HepG2 (cell line): ENCODE results near the gene EFEMP2. TPM values are rescaled to one million over a fixed set of nuclear protein-coding genes. Genes with fewer than 3 reads are reported as not detected.
A peak's percentile ranks its signal among the peaks of the same experiment; 100 is the strongest.

Experiments
- ATF7-NPFF ChIP-seq: sonication (generic); formaldehyde crosslinking; IDR thresholded peaks from 2 replicates; pipeline ENCODE4 v1.8.1; 2023; ENCODE audit warnings: mild to moderate bottlenecking, low read depth, missing genetic modification reagents, moderate library complexity
- BRD4 ChIP-seq: sonication (generic); formaldehyde crosslinking; IDR thresholded peaks from 2 replicates; pipeline ENCODE4 v1.4.0; 2020; ENCODE audit warnings: missing genetic modification reagents
- HMG20A ChIP-seq: IDR thresholded peaks from 2 replicates; pipeline ENCODE4 v1.6.1; 2016; ENCODE audit warnings: borderline replicate concordance
- HOXD1 ChIP-seq: sonication (generic); formaldehyde crosslinking; IDR thresholded peaks from 2 replicates; pipeline ENCODE4 v1.5.0; 2020; ENCODE audit warnings: missing genetic modification reagents
- NONO ChIP-seq, 2 experiments: fragments of 450-650 bp in 1 of 2; sonication (generic) in 1 of 2; formaldehyde crosslinking in 1 of 2; IDR thresholded peaks in 1 of 2; conservative IDR thresholded peaks in 1 of 2; 2 replicates each; pipeline versions ENCODE4 v1.6.1 to v1.8.0; 2017 to 2022; ENCODE audit warnings: mild to moderate bottlenecking in 1 of 2, missing genetic modification reagents in 1 of 2, moderate library complexity in 1 of 2
- SSRP1 ChIP-seq: IDR thresholded peaks from 2 replicates; pipeline ENCODE4 v1.6.1; 2016; ENCODE audit warnings: control low read depth
- ZC3H13 ChIP-seq: sonication (generic); formaldehyde crosslinking; IDR thresholded peaks from 2 replicates; pipeline ENCODE4 v1.8.1; 2023; ENCODE audit warnings: mild to moderate bottlenecking, missing genetic modification reagents, moderate library complexity
- ZNF260 ChIP-seq: sonication (generic); formaldehyde crosslinking; IDR thresholded peaks from 2 replicates; pipeline ENCODE4 v1.4.0; 2020; ENCODE audit warnings: missing genetic modification reagents, low read depth, mild to moderate bottlenecking, borderline replicate concordance
- ZNF333 ChIP-seq: sonication (generic); formaldehyde crosslinking; IDR thresholded peaks from 2 replicates; pipeline ENCODE4 v1.4.0; 2020; ENCODE audit warnings: mild to moderate bottlenecking, missing genetic modification reagents, borderline replicate concordance
- ZNF550 ChIP-seq: sonication (generic); formaldehyde crosslinking; IDR thresholded peaks from 2 replicates; pipeline ENCODE4 v1.4.0; 2020; ENCODE audit warnings: mild to moderate bottlenecking, missing genetic modification reagents, borderline replicate concordance
- ZNF891 ChIP-seq: sonication (generic); formaldehyde crosslinking; IDR thresholded peaks from 2 replicates; pipeline ENCODE4 v1.5.0; 2020; ENCODE audit warnings: mild to moderate bottlenecking, missing genetic modification reagents
- polyA plus RNA-seq, 8 experiments: library from polyadenylated mRNA; depleted of rRNA in 3 of 8; stranded (reverse) in 7 of 8; unstranded in 1 of 8; fragments of >200 nt; fragmentation: Illumina TruSeq in 4 of 8; extraction: Trizol in 4 of 8; gene quantifications; 2 replicates each; pipeline versions ENCODE4 v1.2.1 to v1.2.3, GENCODE V29; 2011 to 2016; ENCODE audit warnings: low read depth in 4 of 8, missing spikeins in 1 of 8, mixed read lengths in 1 of 8; ENCODE audit not compliant: insufficient read depth in 1 of 8
- total RNA-seq, 5 experiments: library from RNA; depleted of rRNA; stranded (reverse); fragments of >200 nt; fragmentation: Illumina TruSeq; extraction: Trizol; gene quantifications; 2 replicates each; pipeline ENCODE4 v1.2.3, GENCODE V29; 2016; ENCODE audit warnings: low read depth in 1 of 5
- TF ChIP-seq, protein P1 (sequence below): IDR thresholded peaks from 2 replicates; pipeline ENCODE4 v1.6.1; 2018; ENCODE audit warnings: missing genetic modification reagents, mild to moderate bottlenecking, missing compliant biosample characterization
- TF ChIP-seq, protein P2 (sequence below): sonication (generic); formaldehyde crosslinking; IDR thresholded peaks from 2 replicates; pipeline ENCODE4 v1.4.0; 2020; ENCODE audit warnings: missing genetic modification reagents, low read depth, mild to moderate bottlenecking, borderline replicate concordance
- TF ChIP-seq, protein P3 (sequence below): sonication (generic); formaldehyde crosslinking; IDR thresholded peaks from 2 replicates; pipeline ENCODE4 v1.5.1; 2020; ENCODE audit warnings: mild to moderate bottlenecking, moderate library complexity, missing genetic modification reagents
- TF ChIP-seq, protein P4 (sequence below), 2 experiments: sonication (generic) in 1 of 2; formaldehyde crosslinking in 1 of 2; IDR thresholded peaks; 2 replicates each; pipeline versions ENCODE4 v1.6.1 to v1.9.0; 2014 to 2022; ENCODE audit warnings: antibody characterized with exemption in 1 of 2, borderline replicate concordance in 1 of 2, inconsistent platforms in 1 of 2, low read depth in 1 of 2, missing genetic modification reagents in 1 of 2

EFEMP2 gene
- total and polyA plus RNA-seq, 2 of the 13 experiments (the other 11 are each of a cell fraction or from before 2014, with no cell fraction given) = 7.4 to 29.7 TPM

DNA sequence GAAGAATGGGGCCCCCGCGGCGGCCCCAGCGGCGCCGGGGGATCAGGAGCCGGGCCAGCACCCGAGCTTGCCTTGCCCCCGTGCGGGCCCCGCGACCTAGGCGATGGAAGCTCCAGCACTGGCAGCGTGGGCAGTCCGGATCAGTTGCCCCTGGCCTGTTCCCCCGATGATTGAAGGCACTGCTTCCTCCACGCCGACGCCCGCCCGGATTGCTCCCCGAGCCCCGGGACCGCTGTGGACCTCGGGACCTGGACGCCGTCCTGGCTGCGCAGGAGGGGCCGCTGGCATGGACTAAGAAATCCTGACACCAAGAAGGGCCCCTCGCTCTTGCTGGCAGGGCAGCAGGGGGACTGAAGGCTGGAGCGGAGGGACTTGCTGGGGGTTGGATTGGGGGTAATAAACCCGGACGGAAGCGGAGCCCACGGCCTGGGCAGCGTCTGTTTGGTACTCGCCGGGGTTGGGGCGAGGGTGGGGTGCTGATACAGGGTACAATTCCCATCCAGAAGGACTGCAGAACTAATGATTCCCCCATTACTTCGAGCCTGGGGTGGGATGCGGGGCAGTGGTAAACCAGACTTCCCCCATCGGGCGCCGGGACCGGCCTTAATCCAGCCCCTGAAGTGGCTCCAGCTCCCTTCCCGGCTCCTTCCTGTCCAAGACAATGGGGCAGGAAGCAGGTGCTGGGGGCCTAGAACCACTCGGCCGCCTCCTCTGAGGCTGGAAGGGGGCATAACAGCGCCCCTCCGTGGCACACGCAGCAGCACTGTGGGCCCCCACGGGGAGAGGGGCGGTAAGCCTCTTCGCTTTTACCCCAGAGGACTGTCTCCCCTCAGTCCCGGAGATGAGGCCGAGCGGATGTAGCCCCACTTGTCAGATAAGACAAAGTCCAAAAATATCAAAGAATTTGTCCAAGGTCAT lies 18.9 kb upstream of the EFEMP2 start (continued):
- TF ChIP-seq, protein P1, sequence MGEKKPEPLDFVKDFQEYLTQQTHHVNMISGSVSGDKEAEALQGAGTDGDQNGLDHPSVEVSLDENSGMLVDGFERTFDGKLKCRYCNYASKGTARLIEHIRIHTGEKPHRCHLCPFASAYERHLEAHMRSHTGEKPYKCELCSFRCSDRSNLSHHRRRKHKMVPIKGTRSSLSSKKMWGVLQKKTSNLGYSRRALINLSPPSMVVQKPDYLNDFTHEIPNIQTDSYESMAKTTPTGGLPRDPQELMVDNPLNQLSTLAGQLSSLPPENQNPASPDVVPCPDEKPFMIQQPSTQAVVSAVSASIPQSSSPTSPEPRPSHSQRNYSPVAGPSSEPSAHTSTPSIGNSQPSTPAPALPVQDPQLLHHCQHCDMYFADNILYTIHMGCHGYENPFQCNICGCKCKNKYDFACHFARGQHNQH (CRISPR knock-in tag) = peak; percentile 63; the same call in 1 of the 2 replicates
- 0 out of 2 replicates have a peak, but pooled peaks have one; percentile 33 for TF ChIP-seq BRD4
- peak; percentile 35; the same call in 1 of the 2 replicates for TF ChIP-seq ZNF550 (CRISPR knock-in tag)
- TF ChIP-seq, protein P2, sequence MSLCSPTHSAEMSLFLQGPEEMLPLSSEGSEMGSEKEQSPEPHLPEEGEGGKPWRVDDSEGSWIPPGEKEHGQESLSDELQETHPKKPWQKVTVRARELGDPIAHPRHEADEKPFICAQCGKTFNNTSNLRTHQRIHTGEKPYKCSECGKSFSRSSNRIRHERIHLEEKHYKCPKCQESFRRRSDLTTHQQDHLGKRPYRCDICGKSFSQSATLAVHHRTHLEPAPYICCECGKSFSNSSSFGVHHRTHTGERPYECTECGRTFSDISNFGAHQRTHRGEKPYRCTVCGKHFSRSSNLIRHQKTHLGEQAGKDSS (CRISPR knock-in tag) = peak; percentile 85; the same call in 1 of the 2 replicates
- no peak; the same call in 1 of the 2 replicates for TF ChIP-seq HOXD1
- TF ChIP-seq, protein P3, sequence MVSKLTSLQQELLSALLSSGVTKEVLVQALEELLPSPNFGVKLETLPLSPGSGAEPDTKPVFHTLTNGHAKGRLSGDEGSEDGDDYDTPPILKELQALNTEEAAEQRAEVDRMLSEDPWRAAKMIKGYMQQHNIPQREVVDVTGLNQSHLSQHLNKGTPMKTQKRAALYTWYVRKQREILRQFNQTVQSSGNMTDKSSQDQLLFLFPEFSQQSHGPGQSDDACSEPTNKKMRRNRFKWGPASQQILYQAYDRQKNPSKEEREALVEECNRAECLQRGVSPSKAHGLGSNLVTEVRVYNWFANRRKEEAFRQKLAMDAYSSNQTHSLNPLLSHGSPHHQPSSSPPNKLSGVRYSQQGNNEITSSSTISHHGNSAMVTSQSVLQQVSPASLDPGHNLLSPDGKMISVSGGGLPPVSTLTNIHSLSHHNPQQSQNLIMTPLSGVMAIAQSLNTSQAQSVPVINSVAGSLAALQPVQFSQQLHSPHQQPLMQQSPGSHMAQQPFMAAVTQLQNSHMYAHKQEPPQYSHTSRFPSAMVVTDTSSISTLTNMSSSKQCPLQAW (CRISPR knock-in tag) = 0 out of 2 replicates have a peak, but pooled peaks have one; percentile 57
- 0 out of 2 replicates have a peak, but pooled peaks have one; percentile 17 for TF ChIP-seq SSRP1 (CRISPR knock-in tag)
- TF ChIP-seq HMG20A = no peak
- TF ChIP-seq, protein P4, sequence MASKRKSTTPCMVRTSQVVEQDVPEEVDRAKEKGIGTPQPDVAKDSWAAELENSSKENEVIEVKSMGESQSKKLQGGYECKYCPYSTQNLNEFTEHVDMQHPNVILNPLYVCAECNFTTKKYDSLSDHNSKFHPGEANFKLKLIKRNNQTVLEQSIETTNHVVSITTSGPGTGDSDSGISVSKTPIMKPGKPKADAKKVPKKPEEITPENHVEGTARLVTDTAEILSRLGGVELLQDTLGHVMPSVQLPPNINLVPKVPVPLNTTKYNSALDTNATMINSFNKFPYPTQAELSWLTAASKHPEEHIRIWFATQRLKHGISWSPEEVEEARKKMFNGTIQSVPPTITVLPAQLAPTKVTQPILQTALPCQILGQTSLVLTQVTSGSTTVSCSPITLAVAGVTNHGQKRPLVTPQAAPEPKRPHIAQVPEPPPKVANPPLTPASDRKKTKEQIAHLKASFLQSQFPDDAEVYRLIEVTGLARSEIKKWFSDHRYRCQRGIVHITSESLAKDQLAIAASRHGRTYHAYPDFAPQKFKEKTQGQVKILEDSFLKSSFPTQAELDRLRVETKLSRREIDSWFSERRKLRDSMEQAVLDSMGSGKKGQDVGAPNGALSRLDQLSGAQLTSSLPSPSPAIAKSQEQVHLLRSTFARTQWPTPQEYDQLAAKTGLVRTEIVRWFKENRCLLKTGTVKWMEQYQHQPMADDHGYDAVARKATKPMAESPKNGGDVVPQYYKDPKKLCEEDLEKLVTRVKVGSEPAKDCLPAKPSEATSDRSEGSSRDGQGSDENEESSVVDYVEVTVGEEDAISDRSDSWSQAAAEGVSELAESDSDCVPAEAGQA (IDR thresholded peaks at IDR 0.05; ENCODE audit: low read depth) = no peak
- TF ChIP-seq, protein P4 (CRISPR knock-in tag; IDR thresholded peaks at IDR 0.05; ENCODE audit: borderline replicate concordance) = 0 out of 2 replicates have a peak, but pooled peaks have one; percentile 17
- TF ChIP-seq ATF7-NPFF (CRISPR knock-in tag) = no peak
- TF ChIP-seq NONO (IDR thresholded peaks at IDR 0.05) = no peak
- TF ChIP-seq NONO (CRISPR knock-in tag; conservative IDR thresholded peaks at IDR 0.05) = peak; percentile 79
- 0 out of 2 replicates have a peak, but pooled peaks have one; percentile 31 for TF ChIP-seq ZNF891
- TF ChIP-seq ZNF260 (CRISPR knock-in tag) = no peak
- TF ChIP-seq ZC3H13 (CRISPR knock-in tag) = peak; percentile 97
- TF ChIP-seq ZNF333 = 0 out of 2 replicates have a peak, but pooled peaks have one; percentile 9
